ENCODE measurements around the gene GOLGA6L10.
"Not testable (repeated sequence)": the region's sequence is repeated elsewhere in the genome, so short reads cannot be mapped to it uniquely, and the experiment has no call there.

Gene GOLGA6L10

GRCh38 chr15:82300326-82300725 lies 48.9 kb downstream of the GOLGA6L10 start:
- DNase-seq (ENCODE audit: low read depth) = not testable (repeated sequence)

GRCh38 chr15:82299511-82299914 lies 49.8 kb downstream of the GOLGA6L10 start:
- DNase-seq (ENCODE audit: low read depth) = not testable (repeated sequence)

DNA sequence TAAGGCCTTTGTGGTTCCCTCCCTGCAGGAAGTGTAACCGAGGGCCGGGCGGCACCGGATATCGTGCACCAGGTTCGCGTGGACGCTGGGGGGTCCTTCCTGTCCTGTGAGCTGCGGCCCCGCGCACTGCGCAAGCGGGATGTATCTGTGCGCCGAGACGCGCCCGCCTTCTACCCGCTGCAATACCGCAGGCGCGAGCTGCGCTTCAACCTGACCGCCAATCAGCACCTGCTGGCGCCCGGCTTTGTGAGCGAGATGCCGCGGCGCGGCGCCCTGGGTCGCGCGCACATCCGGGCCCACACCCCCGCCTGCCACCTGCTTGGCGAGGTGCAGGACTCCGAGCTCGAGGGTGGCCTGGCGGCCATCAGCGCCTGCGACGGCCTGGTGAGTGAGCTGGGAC lies 50.8 kb downstream of the GOLGA6L10 start:
- DNase-seq (ENCODE audit: low read depth) = peak; percentile 25

DNA sequence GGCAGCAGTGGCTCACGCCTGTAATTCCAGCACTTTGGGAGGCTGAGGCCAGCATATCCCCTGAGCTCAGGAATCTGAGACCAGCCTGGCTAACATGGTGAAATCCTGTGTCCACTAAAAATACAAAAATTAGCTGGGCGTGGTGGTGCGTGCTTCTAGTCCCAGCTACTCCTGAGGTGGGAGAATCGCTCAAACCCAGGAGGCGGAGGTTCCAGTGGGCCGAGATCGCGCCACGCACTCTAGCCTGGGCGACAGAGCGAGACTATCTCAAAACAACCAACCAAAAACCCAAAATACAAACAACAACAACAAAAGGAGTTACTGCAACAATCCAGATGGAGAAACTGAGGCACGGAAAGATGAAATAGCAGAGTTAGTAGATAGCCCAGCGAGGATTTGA lies 51.2 kb downstream of the GOLGA6L10 start:
- no peak for DNase-seq (ENCODE audit: low read depth)

- DNase-seq (ENCODE audit: low read depth) = no peak
These were observed 51.7 kb downstream of the GOLGA6L10 start for GRCh38 chr15:82297546-82297945.

DNA sequence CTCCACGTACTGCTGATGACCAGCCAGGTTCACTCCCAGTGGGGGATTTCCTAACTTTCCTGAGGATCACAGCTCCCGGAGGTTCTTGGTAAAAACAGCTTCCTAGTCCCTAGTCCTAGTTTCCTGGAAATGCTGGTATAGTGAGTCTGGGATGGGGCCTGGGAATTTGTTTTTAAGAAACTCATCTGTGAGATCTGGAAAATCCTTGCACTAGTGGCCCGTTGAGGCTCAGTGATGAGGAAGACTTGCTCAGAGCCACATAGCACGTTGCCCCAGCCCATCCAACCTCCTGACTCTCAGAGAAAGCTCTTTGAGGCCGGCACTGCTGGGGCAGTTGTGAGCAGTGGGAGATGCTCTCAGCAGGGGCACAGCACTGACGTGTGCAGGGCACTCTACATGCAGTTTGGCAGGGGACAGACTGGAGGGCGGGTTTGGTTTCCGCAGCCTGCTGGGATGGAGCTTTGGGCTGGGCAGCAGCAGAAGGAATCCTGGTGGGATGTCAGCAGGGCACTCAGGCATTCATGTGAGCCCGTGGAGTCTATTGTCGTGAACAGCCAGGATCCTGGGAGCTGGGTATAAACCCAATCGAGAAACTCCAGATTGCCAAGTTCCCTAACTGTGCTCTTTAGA lies 55.1 kb downstream of the GOLGA6L10 start:
- no peak for DNase-seq (ENCODE audit: low read depth)

GRCh38 chr15:82292271-82292670 lies 57.0 kb downstream of the GOLGA6L10 start:
- no peak for DNase-seq (ENCODE audit: low read depth)

Data from stimulated activated CD8-positive, alpha-beta memory T cell treated with anti-CD3 and anti-CD28 coated beads, Interleukin-12 subunit alpha, Interleukin-12 subunit beta, amount 100 ng/mL, for 4 hours (primary cell).